ENCODE data around the gene KIF21A.
A peak's percentile ranks its signal among the peaks of the same experiment; 100 is the strongest.

Gene KIF21A

DNA sequence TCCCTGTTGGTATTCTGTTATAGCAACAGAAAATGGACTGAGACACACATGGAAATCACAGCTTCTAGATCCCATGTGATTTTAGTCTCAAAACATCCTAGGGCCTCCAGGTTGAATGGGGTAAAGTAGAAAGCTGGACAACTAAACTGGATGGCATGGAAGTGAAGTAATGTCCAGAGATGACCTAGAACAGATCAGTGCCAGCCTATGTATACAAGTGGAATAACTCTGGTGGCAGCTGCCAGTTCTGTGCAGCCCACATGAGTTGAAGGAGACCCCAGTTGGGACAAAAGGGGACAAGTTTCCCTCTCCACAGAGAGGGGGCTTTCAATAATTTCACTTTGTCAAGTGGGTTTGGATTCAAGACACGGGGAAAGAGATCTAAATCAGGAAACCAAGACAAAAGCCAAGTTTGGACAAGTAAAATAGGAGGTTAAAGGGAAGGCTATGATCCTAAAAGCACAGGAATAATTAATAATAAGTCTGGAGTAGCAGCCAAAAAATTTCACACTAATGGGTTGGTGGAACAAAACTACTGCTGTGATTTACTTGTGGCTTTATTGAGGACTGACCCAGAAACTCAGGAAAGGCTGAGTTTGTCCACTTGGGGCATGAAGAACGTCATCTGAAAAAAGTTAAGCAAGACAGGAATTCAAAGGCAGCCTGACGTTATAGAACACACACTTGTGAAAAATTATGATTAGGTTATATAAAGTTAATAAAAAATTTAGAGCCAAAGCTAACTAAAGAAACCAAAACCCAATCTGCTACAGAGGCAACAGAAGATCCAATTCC lies 11.7 kb downstream of the KIF21A start:
- DNase-seq: no peak

DNA sequence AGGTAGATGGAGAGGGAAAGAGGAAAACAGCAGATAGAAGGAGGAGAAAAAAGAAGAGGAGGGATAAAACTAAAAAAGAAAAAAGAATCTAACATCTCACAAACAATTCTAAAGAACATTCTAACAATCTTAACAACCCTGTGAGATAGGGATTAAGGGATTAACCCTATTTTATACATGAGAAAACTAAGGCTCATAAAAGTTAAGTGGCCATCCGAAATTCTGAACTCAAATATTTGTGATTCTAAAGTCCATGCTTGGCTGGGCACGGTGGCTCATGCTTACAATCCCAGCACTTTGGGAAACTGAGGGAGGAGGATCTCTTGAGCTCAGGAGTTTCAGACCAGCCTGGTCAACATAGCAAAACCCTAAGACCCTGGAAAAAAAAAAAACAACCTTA lies 13.1 kb downstream of the KIF21A start:
- no peak for DNase-seq

DNA sequence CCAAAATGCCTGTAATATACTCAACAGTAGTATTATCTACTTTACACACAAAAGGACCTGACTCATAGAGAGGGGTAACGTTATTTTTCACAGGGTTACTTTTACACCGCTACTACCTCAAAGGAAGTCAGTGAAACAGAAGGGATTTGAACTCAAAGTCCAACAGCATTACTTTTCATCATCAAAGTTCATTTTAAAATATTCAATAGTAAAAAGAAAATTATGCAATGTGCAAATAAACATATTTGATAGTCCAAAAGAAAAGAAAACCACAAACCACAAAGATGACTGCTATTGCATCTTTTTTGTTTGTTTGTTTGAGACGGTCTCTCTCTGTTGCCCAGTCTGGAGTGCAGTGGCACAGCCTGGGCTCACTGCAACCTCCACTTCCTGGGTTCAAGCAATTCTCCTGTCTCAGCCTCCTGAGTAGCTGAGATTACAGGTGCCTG lies 15.5 kb downstream of the KIF21A start:
- DNase-seq: no peak

DNA sequence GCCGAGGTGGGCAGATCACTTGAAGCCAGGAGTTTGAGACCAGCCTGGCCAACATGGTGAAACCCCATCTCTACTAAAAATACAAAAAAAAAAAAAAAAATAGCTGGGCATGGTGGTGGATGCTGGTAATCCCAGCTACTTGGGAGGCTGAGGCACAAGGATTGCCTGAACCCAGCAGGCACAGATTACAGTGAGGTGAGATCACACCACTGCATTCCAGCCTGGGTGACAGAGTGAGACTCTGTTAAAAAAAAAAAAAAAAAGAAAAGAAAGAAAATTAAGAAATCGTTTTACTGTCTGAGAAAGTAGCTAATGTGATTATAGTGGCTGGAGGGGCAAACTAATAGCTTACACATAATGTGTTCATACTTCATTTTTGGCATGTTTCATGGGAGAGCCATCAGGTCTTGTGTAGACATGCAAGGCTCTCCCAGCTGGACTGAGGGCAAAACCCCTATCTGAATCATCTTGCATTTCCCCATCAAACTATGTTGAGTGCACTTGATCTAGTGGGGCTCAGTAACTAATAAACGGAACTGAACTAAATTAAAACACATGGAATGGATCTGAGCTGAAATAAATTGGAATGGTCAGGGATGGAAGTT lies 16.2 kb downstream of the KIF21A start:
- DNase-seq: peak; percentile 30

DNA sequence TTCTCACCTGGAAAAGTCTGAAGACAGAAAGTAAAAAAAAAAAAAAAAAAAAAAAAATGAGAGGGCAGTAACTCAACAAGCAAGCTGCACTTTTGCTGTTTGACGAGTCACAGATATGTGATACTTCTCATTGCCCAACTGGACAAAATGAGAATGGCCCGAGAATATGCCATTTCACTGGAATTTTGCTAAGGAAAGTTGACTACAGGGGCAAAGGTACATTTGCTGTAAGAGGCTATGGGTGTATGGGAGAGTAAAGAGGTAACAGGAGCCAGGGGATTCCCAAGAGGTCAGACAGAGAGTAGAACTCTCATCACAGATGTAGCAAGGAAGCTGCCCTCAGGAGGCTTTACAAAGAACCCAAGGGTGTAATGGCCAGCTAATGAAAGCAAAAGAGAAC lies 22.9 kb downstream of the KIF21A start:
- DNase-seq: no peak

DNA sequence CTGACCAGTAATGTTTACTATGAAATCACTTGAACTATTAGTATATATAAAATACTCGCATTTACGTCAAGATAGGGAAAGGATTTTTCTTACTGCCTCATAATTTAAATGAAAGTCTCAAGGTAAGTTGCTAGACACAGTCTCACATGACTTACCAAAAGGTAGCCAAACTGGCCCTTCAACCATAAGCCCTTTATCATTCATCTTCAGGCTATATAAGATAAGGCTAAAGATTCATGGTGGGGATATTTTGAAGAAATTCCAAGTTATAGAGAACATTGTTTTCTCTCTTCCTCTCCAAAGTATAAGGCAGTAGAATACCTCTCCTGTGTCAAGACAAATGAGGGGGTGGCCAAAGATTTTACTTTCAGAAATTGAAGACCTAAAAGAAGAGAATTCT lies 23.4 kb downstream of the KIF21A start:
- DNase-seq: no peak

DNA sequence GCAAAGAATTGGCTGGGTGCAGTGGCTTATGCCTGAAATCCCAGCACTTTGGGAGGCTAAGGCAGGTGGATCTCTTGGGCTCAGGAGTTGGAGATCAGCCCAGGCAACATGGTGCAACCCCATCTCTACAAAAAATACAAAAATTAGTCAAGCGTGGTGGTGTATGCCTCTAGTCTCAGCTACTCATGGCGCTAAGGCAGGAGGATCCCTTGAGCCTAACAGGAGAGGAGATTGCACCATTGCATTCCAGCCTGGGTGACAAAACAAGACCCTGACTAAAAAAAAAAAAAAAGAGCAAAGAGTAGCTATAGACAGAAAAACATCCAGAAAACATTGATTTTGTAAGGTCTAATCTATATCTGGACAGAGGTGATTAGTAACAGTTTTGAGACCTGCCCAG lies 25.0 kb downstream of the KIF21A start:
- no peak for DNase-seq

DNA sequence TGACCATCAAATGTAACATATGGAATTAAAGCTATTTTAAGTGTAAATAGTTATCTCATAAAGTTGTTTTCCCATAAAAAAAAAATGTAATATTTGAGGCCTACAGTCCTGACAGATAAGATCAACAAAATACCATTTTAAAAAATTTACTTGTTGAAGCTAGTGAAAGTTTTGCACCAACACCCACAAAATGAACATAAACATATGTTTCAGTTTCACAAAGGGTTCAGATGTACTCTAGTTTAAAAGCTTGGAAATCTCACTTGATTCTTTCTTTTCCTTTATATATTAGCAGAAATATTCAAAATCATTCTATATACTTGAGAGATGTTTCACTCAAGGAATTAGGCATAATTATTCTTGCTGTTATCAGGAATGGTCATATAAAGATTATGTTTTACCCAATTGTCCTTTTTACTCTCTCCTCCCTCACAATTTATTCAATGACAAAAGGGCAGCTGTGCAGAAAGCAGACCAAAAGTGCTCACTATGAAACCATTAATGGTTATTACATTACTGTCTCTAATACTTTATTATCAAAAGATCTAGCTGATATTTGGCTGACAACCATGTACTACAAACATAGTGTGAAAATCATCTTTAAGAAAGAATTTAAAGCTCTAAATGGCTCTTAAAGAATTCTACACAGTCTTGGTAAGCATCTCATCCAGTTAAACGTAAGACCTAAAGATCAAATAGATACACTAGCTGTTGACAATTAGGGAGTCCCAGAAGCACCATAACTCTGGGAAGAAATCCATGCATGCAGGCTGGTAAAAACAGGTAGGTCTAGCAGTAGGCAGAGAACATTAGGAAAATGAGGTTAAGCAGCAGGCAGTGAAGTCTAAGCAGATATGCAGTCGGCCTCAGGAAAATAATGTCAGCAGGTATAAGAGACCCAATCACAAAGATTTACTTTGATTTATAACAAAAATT lies 28.8 kb downstream of the KIF21A start:
- no peak for DNase-seq

DNA sequence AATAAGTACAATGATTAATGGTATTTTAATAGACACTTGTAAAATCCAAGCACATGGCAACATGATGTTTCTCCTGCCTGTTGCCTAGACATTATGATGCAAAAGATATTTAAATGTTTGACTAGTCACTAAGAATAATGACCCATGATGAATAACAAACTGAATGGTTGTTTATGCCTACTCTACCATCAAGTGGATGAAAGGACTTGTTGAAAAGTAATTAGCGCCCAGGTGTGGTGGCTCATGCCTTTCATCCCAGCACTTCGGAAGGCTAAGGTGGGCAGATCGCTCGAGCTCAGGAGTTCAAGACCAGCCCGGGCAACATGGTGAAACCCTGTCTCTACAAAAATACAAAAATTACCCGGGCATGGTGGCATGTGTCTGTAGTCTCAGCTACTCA lies 30.7 kb downstream of the KIF21A start:
- DNase-seq: no peak

DNA sequence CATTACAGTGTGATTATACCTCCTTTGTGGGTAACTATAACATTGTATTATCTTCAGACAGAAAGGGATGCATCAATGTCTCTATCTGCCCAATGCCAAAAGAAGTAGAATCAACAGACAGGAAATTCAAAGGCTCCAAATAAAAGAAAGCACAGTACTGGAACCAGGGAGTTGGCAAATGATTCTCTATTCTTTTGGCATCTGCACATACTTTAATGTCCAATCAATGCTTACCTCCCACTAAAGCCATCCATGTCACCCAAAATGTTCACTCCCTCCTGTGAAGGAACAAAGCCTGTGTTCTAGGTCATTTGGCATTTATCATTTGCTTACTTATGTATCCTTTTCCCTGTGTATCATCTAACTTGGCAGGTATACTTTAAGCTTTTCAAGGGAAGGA lies 36.7 kb downstream of the KIF21A start:
- no peak for DNase-seq

DNA sequence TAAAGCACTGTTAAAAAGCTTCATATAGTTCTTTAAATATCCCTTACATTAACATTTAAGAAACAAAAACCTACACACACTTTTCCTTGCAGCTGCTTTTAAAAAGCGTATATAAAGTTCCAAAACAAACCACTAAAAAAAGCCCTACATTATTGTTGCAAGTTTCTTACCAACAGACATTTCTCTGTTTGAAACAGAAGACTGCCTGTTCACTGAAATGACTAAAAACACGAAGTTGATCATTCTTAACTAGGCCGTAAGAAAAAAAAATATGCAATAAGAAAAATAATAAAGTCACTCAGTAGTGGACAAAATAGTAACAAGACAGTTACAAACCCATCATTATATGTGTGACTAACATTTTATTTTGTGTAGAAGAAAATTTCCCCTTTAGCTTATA lies 37.3 kb downstream of the KIF21A start:
- DNase-seq: no peak

DNA sequence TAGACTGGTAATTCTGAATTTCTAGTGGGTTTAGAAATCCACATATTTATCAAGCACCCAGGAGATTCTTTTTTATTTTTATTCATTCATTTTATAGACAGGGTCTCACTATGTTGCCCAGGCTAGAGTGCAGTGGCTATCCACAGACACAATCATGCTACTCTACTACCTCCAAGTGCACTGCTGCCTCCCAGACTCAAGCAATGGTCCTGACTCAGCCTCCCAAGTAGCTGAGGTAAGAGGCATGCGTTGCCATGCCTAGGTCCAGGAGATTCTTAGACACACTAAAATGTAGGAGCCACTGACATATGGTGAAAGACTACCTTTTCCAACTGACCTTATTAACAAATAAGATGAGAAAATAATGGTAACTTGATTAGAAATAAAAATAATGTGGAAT lies 38.9 kb downstream of the KIF21A start:
- DNase-seq: no peak

DNA sequence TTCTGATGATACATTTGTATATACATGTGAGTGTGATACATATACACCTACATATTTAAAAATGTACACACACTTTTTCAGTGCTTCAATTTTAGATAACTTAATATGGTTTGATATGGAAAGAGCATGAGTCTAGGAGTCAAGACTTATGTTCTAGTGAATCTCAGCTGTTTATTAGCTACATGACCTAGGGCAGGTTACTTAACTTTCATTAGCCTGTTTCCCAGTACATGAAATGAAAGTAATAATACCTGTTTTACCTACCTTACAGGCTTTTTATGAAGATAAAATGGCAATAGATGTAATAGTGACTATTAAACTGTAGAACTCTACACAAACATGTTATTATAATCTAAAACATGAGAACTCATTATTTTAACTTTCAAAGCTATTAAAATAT lies 39.5 kb downstream of the KIF21A start:
- DNase-seq: no peak

DNA sequence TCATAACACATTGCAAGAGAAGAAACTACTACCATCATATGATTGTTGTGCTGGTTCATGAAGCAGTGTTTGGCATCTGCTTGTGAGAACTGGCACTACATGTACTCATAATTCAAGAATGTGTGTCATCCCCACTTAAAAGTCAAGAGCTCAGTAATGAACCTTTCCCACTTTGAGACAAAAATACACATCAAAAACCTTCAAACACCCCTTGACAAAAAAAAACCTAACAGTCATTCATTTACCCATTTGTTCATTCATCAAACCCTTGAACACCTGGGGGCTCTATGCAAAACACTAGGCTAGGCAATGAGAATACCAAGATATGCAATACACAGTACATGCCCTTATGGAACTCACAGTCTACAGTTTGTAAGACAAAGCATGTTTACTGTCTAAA lies 40.0 kb downstream of the KIF21A start:
- DNase-seq: no peak

DNA sequence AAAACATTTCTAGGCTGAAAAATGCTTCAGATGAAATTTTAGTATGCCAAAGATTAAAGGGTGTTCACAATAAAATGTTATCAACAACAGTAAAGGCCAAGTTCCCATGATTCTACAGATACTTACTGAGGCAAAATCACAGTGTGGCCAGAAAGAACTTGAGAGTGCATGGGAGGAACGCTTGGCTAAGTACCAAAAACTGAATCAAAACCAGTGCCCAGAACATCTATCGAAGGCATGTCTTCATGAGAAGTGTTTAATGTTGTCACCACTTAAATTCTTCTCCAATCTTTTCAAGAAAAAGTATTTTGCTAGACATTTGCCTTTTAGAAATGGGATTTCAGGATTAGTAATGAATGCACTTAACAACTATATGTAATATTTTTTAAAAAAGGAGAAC lies 41.5 kb downstream of the KIF21A start:
- peak; percentile 11 for DNase-seq

DNA sequence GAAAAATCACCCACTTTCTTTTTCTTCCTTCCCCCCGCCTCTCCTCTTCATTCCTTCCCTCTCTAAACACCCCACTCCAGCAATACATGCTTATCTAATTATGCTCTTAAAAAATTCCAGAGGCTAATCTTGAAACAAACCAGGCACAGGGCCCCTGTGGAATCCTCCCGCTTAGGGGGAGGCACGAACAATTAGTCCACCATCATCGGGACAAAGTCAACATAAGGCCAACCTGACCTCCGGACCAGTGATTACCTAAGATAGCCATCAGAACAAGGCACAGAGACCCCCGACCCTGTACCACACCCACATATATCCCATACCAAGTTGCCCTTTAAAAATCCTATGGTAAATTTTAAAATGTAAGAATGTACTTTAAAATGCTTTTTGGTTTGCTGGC lies 47.1 kb downstream of the KIF21A start:
- no peak for DNase-seq

DNA sequence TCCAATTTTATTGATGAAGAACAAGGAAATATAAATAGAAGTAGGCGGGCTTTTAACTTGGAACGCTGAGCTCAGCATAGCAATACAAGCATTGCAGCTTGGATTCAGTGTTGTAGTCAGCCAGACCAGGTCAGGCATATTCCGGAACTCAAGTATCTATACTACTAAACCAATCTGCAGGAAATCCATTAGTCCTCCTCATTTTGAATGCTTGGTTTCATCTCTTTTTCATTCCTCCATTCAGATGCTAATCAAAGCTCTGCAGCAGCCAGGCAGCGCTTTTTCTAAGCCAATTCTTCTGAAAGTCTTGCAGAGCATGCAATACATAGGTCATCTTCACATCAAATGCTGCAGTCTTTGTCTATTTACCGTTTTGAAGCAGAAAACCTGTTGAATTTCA lies 49.0 kb downstream of the KIF21A start:
- DNase-seq: no peak

DNA sequence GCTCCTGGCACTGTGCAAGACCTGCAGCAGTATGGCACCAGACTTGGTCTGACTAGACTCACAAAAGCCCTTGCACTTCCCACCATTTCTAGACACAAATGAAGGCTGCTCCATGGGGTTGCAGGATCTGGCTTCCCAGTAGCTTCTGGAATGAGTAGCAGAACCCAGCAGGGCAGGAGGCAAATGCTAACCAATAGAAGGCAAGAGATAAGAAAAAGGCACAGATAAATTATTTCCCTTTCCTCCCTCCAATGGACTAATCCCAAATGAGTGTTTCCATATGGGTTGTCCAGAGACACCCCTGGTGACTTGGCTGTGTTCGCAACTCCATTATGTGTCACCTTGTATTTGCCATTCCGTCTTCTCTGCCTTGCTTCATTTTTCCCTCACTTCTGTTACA lies 49.7 kb downstream of the KIF21A start:
- DNase-seq: no peak

DNA sequence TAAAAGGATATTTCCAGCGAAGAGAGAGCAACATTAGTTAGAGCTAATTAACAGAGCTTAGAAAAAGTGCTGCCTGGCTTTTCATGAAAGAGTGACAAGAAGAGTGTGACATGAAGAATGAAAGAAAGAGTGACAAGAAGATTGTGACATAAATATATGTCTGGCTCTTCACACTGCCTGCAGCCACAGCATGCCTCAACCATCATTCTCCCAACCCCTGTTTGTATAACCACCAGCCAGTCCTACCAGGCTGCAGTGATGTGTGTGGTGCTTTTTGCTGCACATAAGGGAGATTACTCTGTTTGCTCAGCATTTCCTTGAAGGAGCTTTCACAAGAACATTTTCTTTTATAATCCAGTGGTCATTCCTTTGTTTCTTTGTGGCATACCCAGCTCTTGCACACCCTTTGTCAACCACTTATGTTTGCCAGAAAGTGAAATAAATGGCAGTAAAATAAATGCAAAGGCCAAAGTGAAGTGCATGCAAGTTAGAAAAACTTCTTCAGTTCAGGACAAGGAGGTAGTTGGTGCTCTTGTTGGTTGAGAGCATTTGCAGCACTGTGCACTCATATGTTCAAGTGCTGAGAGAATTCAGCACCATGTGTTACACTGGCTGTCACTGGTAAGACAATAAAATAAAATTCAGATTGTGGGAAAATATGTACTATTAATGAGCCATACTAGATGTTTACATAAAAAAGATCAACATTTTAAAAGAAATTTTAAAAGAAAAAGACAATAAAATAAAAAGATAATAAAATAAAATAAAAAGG lies 50.6 kb downstream of the KIF21A start:
- DNase-seq: no peak

DNA sequence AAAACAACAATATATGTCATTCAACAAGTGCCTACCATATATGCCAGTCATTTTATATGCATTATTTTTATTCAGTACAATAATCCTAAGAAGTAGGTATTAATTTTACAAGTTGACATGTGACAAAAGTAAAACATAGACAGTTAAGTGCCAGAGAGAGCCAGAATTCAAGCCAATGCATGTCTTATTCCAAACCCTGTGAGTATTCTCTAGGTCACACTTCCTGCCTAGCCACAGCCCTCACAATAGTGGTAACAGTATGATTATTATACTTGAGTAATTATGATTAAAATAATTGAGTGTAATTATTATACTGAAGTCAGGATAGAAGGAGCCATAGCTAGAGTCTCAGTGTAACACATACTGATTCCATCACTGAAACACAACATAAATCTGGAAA lies 52.2 kb downstream of the KIF21A start:
- no peak for DNase-seq

DNA sequence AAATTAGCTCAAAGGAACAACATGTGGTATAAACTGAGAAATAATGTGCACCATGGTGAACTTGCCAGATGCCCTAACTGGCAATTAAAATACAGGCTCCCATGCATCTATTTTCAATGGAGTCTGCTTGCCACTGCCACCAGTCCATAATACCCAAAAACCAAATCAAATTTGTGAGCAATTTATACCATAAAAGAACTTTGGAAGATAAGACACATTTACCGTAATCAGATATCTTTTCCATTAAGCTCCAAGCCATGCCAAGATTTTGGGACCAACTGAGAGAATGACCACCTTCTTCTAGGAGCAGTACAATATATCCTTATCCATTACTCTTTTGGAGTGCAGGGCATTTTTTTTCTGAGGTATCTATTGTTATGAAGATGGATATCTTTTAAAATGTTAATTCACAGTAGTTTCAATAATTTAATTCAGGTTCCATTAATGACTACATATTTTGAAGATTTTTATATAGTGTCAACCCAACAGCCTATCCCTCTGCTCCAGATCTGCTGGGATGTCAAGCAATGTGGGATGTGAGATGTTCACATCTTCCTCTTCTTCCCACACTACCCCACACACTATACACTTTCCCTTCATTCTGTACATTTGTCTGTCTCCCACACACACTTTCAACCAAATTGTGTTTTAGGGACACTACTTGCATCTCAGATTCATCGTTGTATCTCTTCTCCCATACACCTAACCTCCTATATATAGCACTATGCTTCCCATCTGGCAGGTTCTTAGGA lies 53.3 kb downstream of the KIF21A start:
- DNase-seq: no peak

DNA sequence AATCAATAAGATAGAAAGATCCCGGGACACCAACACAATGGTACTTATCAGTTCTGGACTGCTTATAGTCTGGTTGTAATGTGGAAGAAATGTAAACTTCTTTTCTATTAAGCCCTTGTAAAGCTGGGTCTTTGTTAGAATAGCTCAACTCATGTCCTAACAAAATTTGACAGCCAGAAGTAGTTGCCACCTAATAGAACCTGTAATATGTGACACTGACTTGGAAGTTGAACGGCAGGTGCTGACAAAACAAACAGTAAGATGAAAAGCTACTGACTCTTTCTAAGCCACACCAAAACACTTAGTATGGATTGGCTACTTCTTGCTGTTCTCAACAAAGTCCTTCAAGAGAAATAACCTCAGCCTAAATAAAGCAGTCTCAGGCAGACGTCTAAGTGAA lies 56.6 kb downstream of the KIF21A start:
- DNase-seq: no peak

Data from fibroblast of upper back skin (primary cell).